ENCODE data around the gene TMEM120A.

The TMEM120A gene

GRCh38 chr7:75995052-75995471 is 667 bp upstream of the TMEM120A start:
- DNase-seq (ENCODE audit: low spot score): no peak

- peak; percentile 56 for DNase-seq (ENCODE audit: low spot score)
Measured at GRCh38 chr7:75993689-75994387, 557 bp downstream of the TMEM120A start.

- DNase-seq (ENCODE audit: low spot score): no peak
Measured at GRCh38 chr7:75992083-75992755, 2.2 kb downstream of the TMEM120A start.

GRCh38 chr7:75991531-75992082 is 2.8 kb downstream of the TMEM120A start:
- no peak for DNase-seq (ENCODE audit: low spot score)

GRCh38 chr7:75989500-75990388 is 4.7 kb downstream of the TMEM120A start:
- no peak for DNase-seq (ENCODE audit: low spot score)

GRCh38 chr7:75988568-75989499 is 5.6 kb downstream of the TMEM120A start:
- no peak for DNase-seq (ENCODE audit: low spot score)

GRCh38 chr7:75987805-75988567 is 6.4 kb downstream of the TMEM120A start:
- no peak for DNase-seq (ENCODE audit: low spot score)

- no peak for DNase-seq (ENCODE audit: low spot score)
Measured at GRCh38 chr7:75987026-75987804, 7.2 kb downstream of the TMEM120A start.

GRCh38 chr7:75986147-75986781 is 8.1 kb downstream of the TMEM120A start:
- no peak for DNase-seq (ENCODE audit: low spot score)

- DNase-seq (ENCODE audit: low spot score): no peak
Measured at GRCh38 chr7:75985518-75986146, 8.8 kb downstream of the TMEM120A start.

- no peak for DNase-seq (ENCODE audit: low spot score)
Measured at GRCh38 chr7:75985009-75985517, 9.3 kb downstream of the TMEM120A start.

GRCh38 chr7:75984130-75985008 is 10.0 kb downstream of the TMEM120A start:
- DNase-seq (ENCODE audit: low spot score): no peak

- no peak for DNase-seq (ENCODE audit: low spot score)
Measured at GRCh38 chr7:75983471-75984129, 10.8 kb downstream of the TMEM120A start.

- no peak for DNase-seq (ENCODE audit: low spot score)
Measured at GRCh38 chr7:75982306-75983064, 11.9 kb downstream of the TMEM120A start.

- DNase-seq (ENCODE audit: low spot score): no peak
Measured at GRCh38 chr7:75981453-75982305, 12.7 kb downstream of the TMEM120A start.

All from germinal center (tissue), 1 donor.